Activated naive CD4-positive, alpha-beta T cell treated with anti-CD3 and anti-CD28 coated beads, Interleukin-2, amount 50 U/mL, for 24 hours (primary cell): ENCODE measurements around the gene KCNH1.

Experiments used
- H3K27ac Mint-ChIP-seq: one replicate; pipeline ENCODE4 v1.8.0; 2021; ENCODE audit warnings: mild to moderate bottlenecking, mixed read lengths
- H3K27me3 Mint-ChIP-seq: one replicate; pipeline ENCODE4 v1.8.0; 2021; ENCODE audit warnings: mixed read lengths
- H3K36me3 Mint-ChIP-seq: one replicate; pipeline ENCODE4 v1.8.0; 2021; ENCODE audit warnings: mixed read lengths
- H3K4me1 Mint-ChIP-seq: one replicate; pipeline ENCODE4 v1.8.0; 2021; ENCODE audit warnings: mixed read lengths
- H3K4me3 Mint-ChIP-seq: one replicate; pipeline ENCODE4 v1.8.0; 2021; ENCODE audit warnings: mild to moderate bottlenecking, mixed read lengths
- H3K9me3 Mint-ChIP-seq: one replicate; pipeline ENCODE4 v1.8.0; 2021; ENCODE audit warnings: mixed read lengths

The KCNH1 gene

GRCh38 chr1:210736713-210737112 is 397.2 kb downstream of the KCNH1 start:
- H3K4me1 Mint-ChIP-seq, result no peaks in the 10 kb centered on the region
- H3K4me3 Mint-ChIP-seq, result no peak overlapping the region
- no peaks in the 10 kb centered on the region for H3K9me3 Mint-ChIP-seq
- H3K36me3 Mint-ChIP-seq, result no peaks in the 10 kb centered on the region
- H3K27ac Mint-ChIP-seq, result no peak overlapping the region
- peaks cover 2% of the 10 kb centered on the region for H3K27me3 Mint-ChIP-seq

- no peak overlapping the region for H3K4me3 Mint-ChIP-seq
- no peaks in the 10 kb centered on the region for H3K36me3 Mint-ChIP-seq
- no peaks in the 10 kb centered on the region for H3K4me1 Mint-ChIP-seq
- H3K9me3 Mint-ChIP-seq, result no peaks in the 10 kb centered on the region
- H3K27me3 Mint-ChIP-seq, result peaks cover 1% of the 10 kb centered on the region
- H3K27ac Mint-ChIP-seq, result no peak overlapping the region
These were observed 402.4 kb downstream of the KCNH1 start for GRCh38 chr1:210731597-210731996.

GRCh38 chr1:210731193-210731592 is 402.8 kb downstream of the KCNH1 start:
- no peaks in the 10 kb centered on the region for H3K4me1 Mint-ChIP-seq
- no peak overlapping the region for H3K4me3 Mint-ChIP-seq
- H3K9me3 Mint-ChIP-seq, result no peaks in the 10 kb centered on the region
- H3K27me3 Mint-ChIP-seq, result peaks cover 1% of the 10 kb centered on the region
- no peaks in the 10 kb centered on the region for H3K36me3 Mint-ChIP-seq
- H3K27ac Mint-ChIP-seq, result no peak overlapping the region

- Mint-ChIP-seq H3K27me3 (peaks cover 1% of the 10 kb centered on the region), H3K4me1 (no peaks in the 10 kb centered on the region), H3K4me3 (no peak overlapping the region), H3K9me3 (no peaks in the 10 kb centered on the region), H3K27ac (no peak overlapping the region), H3K36me3 (no peaks in the 10 kb centered on the region)
These were observed 403.9 kb downstream of the KCNH1 start for GRCh38 chr1:210730023-210730422.

GRCh38 chr1:210728437-210729149 is 405.4 kb downstream of the KCNH1 start:
- H3K36me3 Mint-ChIP-seq, result no peaks in the 10 kb centered on the region
- H3K27me3 Mint-ChIP-seq, result peaks cover 1% of the 10 kb centered on the region
- no peaks in the 10 kb centered on the region for H3K9me3 Mint-ChIP-seq
- H3K4me1 Mint-ChIP-seq, result no peaks in the 10 kb centered on the region
- no peak overlapping the region for H3K27ac Mint-ChIP-seq
- H3K4me3 Mint-ChIP-seq, result no peak overlapping the region

GRCh38 chr1:210727709-210728108 is 406.2 kb downstream of the KCNH1 start:
- no peaks in the 10 kb centered on the region for H3K9me3 Mint-ChIP-seq
- no peaks in the 10 kb centered on the region for H3K4me1 Mint-ChIP-seq
- no peaks in the 10 kb centered on the region for H3K36me3 Mint-ChIP-seq
- H3K4me3 Mint-ChIP-seq, result no peak overlapping the region
- no peak overlapping the region for H3K27ac Mint-ChIP-seq
- H3K27me3 Mint-ChIP-seq, result peaks cover 1% of the 10 kb centered on the region

- Mint-ChIP-seq H3K27me3 (peaks cover 1% of the 10 kb centered on the region), H3K4me3 (no peak overlapping the region), H3K36me3 (no peaks in the 10 kb centered on the region), H3K9me3 (no peaks in the 10 kb centered on the region), H3K4me1 (no peaks in the 10 kb centered on the region), H3K27ac (no peak overlapping the region)
These were observed 407.3 kb downstream of the KCNH1 start for GRCh38 chr1:210726621-210727020.

GRCh38 chr1:210724768-210725167 is 409.2 kb downstream of the KCNH1 start:
- H3K4me1 Mint-ChIP-seq, result no peaks in the 10 kb centered on the region
- no peak overlapping the region for H3K27ac Mint-ChIP-seq
- H3K36me3 Mint-ChIP-seq, result no peaks in the 10 kb centered on the region
- no peaks in the 10 kb centered on the region for H3K9me3 Mint-ChIP-seq
- H3K4me3 Mint-ChIP-seq, result no peak overlapping the region
- H3K27me3 Mint-ChIP-seq, result no peaks in the 10 kb centered on the region

GRCh38 chr1:210723646-210724045 is 410.3 kb downstream of the KCNH1 start:
- Mint-ChIP-seq H3K36me3 (no peaks in the 10 kb centered on the region), H3K9me3 (no peaks in the 10 kb centered on the region), H3K27ac (no peak overlapping the region), H3K4me1 (no peaks in the 10 kb centered on the region), H3K4me3 (no peak overlapping the region), H3K27me3 (no peaks in the 10 kb centered on the region)

GRCh38 chr1:210722410-210723081 is 411.4 kb downstream of the KCNH1 start:
- H3K27ac Mint-ChIP-seq, result no peak overlapping the region
- H3K36me3 Mint-ChIP-seq, result no peaks in the 10 kb centered on the region
- no peaks in the 10 kb centered on the region for H3K27me3 Mint-ChIP-seq
- no peak overlapping the region for H3K4me3 Mint-ChIP-seq
- no peaks in the 10 kb centered on the region for H3K9me3 Mint-ChIP-seq
- no peaks in the 10 kb centered on the region for H3K4me1 Mint-ChIP-seq

GRCh38 chr1:210715072-210715471 is 418.9 kb downstream of the KCNH1 start:
- Mint-ChIP-seq H3K27ac (no peak overlapping the region), H3K27me3 (no peaks in the 10 kb centered on the region), H3K4me3 (no peak overlapping the region), H3K4me1 (no peaks in the 10 kb centered on the region), H3K9me3 (no peaks in the 10 kb centered on the region), H3K36me3 (no peaks in the 10 kb centered on the region)

- Mint-ChIP-seq H3K4me3 (no peak overlapping the region), H3K27me3 (no peaks in the 10 kb centered on the region), H3K4me1 (no peaks in the 10 kb centered on the region), H3K36me3 (no peaks in the 10 kb centered on the region), H3K9me3 (no peaks in the 10 kb centered on the region), H3K27ac (no peak overlapping the region)
These were observed 421.9 kb downstream of the KCNH1 start for GRCh38 chr1:210711825-210712612.

GRCh38 chr1:210709701-210710100 is 424.2 kb downstream of the KCNH1 start:
- Mint-ChIP-seq H3K27ac (no peak overlapping the region), H3K4me3 (no peak overlapping the region), H3K27me3 (no peaks in the 10 kb centered on the region), H3K36me3 (no peaks in the 10 kb centered on the region), H3K4me1 (no peaks in the 10 kb centered on the region), H3K9me3 (no peaks in the 10 kb centered on the region)

- Mint-ChIP-seq H3K4me3 (no peak overlapping the region), H3K9me3 (no peaks in the 10 kb centered on the region), H3K36me3 (no peaks in the 10 kb centered on the region), H3K4me1 (no peaks in the 10 kb centered on the region), H3K27ac (no peak overlapping the region), H3K27me3 (no peaks in the 10 kb centered on the region)
These were observed 426.4 kb downstream of the KCNH1 start for GRCh38 chr1:210707300-210708240.

GRCh38 chr1:210706246-210706645 is 427.7 kb downstream of the KCNH1 start:
- no peaks in the 10 kb centered on the region for H3K9me3 Mint-ChIP-seq
- H3K36me3 Mint-ChIP-seq, result no peaks in the 10 kb centered on the region
- no peaks in the 10 kb centered on the region for H3K27me3 Mint-ChIP-seq
- no peak overlapping the region for H3K27ac Mint-ChIP-seq
- no peaks in the 10 kb centered on the region for H3K4me1 Mint-ChIP-seq
- H3K4me3 Mint-ChIP-seq, result no peak overlapping the region
